ENCODE results near the gene EIF1. TPM values are rescaled to one million over a fixed set of nuclear protein-coding genes. Genes with fewer than 3 reads are reported as not detected.

The EIF1 gene
- total and polyA plus RNA-seq, 2 experiments from 2014 or later: 285 to 726 TPM

DNA sequence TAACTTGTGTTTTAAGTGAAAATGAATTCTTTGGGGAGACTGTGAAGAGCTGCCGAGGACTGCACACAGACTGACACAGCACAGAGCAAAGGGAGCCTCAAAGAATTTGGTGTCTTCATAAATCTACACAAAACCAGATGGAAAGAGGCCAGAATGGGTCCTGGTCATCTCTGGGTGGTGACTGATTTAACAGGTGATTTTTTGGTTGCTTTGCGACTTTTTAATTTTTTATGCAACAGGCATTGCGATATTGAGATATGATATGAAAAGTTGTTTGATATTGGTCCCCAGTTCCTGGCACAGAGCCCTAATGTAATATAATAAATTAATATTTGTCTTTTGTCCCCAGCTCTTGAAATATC is 12.6 kb upstream of the EIF1 start:
- no peaks in the 10 kb centered on the region for H3K27me3 ChIP-seq
- TF ChIP-seq, protein P1, sequence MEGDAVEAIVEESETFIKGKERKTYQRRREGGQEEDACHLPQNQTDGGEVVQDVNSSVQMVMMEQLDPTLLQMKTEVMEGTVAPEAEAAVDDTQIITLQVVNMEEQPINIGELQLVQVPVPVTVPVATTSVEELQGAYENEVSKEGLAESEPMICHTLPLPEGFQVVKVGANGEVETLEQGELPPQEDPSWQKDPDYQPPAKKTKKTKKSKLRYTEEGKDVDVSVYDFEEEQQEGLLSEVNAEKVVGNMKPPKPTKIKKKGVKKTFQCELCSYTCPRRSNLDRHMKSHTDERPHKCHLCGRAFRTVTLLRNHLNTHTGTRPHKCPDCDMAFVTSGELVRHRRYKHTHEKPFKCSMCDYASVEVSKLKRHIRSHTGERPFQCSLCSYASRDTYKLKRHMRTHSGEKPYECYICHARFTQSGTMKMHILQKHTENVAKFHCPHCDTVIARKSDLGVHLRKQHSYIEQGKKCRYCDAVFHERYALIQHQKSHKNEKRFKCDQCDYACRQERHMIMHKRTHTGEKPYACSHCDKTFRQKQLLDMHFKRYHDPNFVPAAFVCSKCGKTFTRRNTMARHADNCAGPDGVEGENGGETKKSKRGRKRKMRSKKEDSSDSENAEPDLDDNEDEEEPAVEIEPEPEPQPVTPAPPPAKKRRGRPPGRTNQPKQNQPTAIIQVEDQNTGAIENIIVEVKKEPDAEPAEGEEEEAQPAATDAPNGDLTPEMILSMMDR (IDR thresholded peaks at IDR 0.05; ENCODE audit: low read depth, low read length): no peak
- H3K9me3 ChIP-seq (ENCODE audit: low read depth): no peaks in the 10 kb centered on the region
- H3K4me1 ChIP-seq (ENCODE audit: low read depth): peaks cover 5% of the 10 kb centered on the region
- H3K36me3 ChIP-seq: no peaks in the 10 kb centered on the region
- H3K4me3 ChIP-seq: no peak overlapping the region
- no peak overlapping the region for H3K27ac ChIP-seq
- DNase-seq (ENCODE audit: low read depth in 1 of 2, low spot score in 1 of 2): no peak

DNA sequence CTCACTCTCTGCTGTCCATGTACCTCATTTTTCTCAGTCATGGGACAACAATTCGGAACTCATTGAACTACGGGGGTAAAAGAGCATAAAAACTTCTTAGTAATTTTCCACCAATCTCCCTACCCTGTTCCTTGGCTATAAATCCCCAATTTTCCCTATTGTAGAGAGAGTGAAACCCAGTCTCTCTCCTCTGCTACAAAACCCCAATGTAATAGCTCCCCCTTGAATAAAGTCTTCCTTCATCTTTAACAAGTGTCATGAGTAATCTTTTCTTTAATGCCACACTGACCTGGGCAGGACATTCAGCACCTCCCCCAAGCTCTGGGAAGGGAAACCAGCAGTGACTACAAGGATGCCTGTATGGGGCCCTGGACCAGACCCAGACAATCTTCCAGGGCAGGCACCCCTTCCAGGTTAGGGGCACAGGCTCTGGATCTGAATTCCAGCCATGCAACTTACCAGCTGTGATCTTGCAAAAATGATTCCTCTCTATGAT is 10.2 kb upstream of the EIF1 start:
- no peaks in the 10 kb centered on the region for H3K9me3 ChIP-seq (ENCODE audit: low read depth)
- TF ChIP-seq, protein P1 (IDR thresholded peaks at IDR 0.05; ENCODE audit: low read depth, low read length): no peak
- no peak for DNase-seq (ENCODE audit: low read depth in 1 of 2, low spot score in 1 of 2)
- H3K4me1 ChIP-seq (ENCODE audit: low read depth): peaks cover 5% of the 10 kb centered on the region
- H3K36me3 ChIP-seq: no peaks in the 10 kb centered on the region
- H3K27me3 ChIP-seq: no peaks in the 10 kb centered on the region
- no peak overlapping the region for H3K27ac ChIP-seq
- H3K4me3 ChIP-seq: no peak overlapping the region

DNA sequence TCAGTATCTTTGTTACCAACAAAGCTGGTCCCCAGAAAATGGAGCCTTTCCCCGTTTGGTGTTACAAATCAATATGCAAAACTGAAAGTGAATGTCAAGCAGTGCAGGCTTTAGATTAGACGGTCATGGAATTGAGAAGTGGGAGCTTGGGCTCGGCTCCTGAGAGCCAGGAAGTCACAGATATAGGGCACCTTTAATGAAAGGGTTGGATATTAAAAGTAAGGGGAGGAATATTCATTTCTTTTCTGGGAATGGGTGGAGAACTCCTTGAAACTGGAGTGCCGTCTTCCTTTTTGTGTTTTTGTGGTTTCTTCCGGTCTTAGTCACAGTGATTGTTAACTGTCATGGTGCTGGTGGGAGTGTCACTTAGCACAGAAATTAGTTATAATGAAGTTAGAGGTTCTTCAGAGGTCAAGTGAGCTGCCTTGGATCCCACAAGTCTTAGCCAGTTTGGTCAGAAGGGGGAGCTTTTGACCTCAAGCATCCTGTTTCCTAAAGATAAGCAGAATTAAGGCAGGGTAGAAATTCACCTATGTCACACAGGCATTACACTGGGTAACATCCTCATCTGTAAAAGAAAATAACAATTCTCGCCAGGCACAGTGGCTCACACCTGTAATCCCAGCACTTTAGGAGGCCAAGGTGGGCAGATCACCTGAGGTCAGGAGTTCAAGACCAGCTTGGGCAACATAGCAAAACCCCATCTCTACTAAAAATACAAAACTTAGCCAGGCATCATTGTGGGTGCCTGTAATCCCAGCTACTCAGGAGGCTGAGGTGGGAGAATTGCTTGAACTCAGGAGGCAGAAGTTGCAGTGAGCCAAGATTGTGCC is 9.6 kb upstream of the EIF1 start:
- TF ChIP-seq, protein P1 (IDR thresholded peaks at IDR 0.05; ENCODE audit: low read depth, low read length): no peak
- no peaks in the 10 kb centered on the region for H3K36me3 ChIP-seq
- H3K27ac ChIP-seq: no peak overlapping the region
- H3K4me3 ChIP-seq: no peak overlapping the region
- no peaks in the 10 kb centered on the region for H3K9me3 ChIP-seq (ENCODE audit: low read depth)
- no peaks in the 10 kb centered on the region for H3K27me3 ChIP-seq
- peaks cover 5% of the 10 kb centered on the region for H3K4me1 ChIP-seq (ENCODE audit: low read depth)
- DNase-seq (ENCODE audit: low read depth in 1 of 2, low spot score in 1 of 2): peak in 1 of 2 donors; percentile 66

DNA sequence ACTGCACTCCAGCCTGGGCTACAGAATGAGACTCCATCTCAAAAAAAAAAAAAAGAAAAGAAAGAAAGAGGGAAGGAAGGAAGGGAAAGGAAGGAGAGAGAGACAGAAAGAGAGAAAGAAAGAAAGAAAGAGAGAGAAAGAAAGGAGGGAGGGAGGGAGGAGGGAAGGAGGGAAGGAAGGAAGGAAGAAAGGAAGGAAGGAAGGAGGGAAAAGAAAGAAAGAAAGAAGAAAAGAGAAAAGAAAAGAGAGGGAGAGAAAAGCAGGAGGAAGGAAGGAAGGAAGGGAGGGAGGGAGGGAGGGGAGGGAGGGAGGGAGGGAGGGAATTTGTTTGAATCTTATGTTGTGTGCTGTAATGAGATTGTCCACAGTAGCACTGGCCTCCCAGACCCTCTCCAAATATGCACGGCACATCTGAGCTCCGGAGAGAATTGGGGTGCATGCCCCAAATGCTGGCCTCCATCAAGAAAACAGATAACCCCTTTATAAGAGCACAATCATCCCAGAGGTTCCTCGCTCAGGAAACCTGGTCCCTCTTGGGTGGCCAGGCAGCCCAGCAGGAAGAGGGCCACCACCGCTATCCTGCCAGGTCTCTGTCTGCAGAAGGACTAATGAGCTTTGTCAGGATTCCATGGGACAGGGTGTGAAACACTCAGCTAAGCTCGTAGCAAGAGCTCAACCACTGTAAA is 8.8 kb upstream of the EIF1 start:
- Histone ChIP-seq H3K4me1 (ENCODE audit: low read depth) (peaks cover 5% of the 10 kb centered on the region), H3K27ac (no peak overlapping the region), H3K9me3 (ENCODE audit: low read depth) (no peaks in the 10 kb centered on the region), H3K4me3 (no peak overlapping the region), H3K27me3 (no peaks in the 10 kb centered on the region), H3K36me3 (no peaks in the 10 kb centered on the region)
- no peak for DNase-seq (ENCODE audit: low read depth in 1 of 2, low spot score in 1 of 2)
- TF ChIP-seq, protein P1 (IDR thresholded peaks at IDR 0.05; ENCODE audit: low read depth, low read length): no peak

DNA sequence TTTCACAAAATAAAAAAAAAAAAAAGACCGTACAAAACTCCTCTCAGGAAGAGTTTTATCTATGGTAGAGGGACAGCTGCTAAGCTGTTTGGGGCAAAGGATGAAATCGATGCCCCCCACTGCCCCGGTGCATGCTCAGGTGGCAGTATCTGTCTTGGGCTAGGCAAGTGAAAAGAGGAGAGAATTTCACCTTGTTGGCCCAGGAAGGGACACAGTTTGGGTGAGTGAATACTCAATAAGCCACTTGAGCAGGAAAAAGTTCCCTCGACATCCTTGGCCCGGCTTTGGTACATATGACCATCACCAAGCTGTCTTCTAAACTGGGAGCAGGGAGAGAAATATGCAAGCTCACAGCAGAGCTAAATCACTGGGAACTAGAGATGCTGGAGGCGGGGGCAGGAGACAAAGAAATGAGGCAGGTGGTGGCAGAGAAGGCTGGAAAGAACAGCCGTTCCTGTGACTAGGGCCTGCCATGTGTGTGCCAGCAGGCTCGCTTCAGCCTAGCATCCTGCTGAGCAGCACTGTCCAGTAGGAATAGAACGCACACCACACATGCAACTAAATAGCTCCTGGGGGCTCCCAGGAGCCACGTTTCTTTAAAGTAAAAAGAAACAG is 8.2 kb upstream of the EIF1 start:
- Histone ChIP-seq H3K4me3 (no peak overlapping the region), H3K36me3 (no peaks in the 10 kb centered on the region), H3K4me1 (ENCODE audit: low read depth) (peaks cover 5% of the 10 kb centered on the region), H3K9me3 (ENCODE audit: low read depth) (no peaks in the 10 kb centered on the region), H3K27ac (no peak overlapping the region), H3K27me3 (no peaks in the 10 kb centered on the region)
- TF ChIP-seq, protein P1 (IDR thresholded peaks at IDR 0.05; ENCODE audit: low read depth, low read length): no peak
- DNase-seq (ENCODE audit: low read depth in 1 of 2, low spot score in 1 of 2): no peak
